GM23248 (cell line): Measurements from ENCODE around the gene METAP1. TPM values are rescaled to one million over a fixed set of nuclear protein-coding genes. Genes with fewer than 3 reads are reported as not detected.

Source experiments
- DNase-seq: peaks from one replicate; pipeline ENCODE4 v3.0.0-alpha.2; 2015
- H2AFZ ChIP-seq: fragments of 200-600 bp; sonication (generic); 2 replicates; pipeline ENCODE4 v1.6.1; 2016; ENCODE audit warnings: antibody characterized with exemption
- H3F3A ChIP-seq: fragments of 200-600 bp; sonication (generic); 2 replicates; pipeline ENCODE4 v1.6.1; 2016; ENCODE audit warnings: mild to moderate bottlenecking, antibody characterized with exemption, mixed run types; ENCODE audit not compliant: insufficient read depth
- H3K27ac ChIP-seq: fragments of 200-600 bp; sonication (generic); 2 replicates; pipeline ENCODE4 v1.5.1; 2016; ENCODE audit warnings: mild to moderate bottlenecking
- H3K27me3 ChIP-seq: fragments of 200-600 bp; sonication (generic); replicated peaks from 2 replicates; pipeline ENCODE4 v1.6.1; 2016; ENCODE audit warnings: mild to moderate bottlenecking; ENCODE audit not compliant: insufficient read depth
- H3K36me3 ChIP-seq: fragments of 200-600 bp; sonication (generic); 2 replicates; pipeline ENCODE4 v1.6.1; 2016; ENCODE audit warnings: low read depth, mild to moderate bottlenecking
- H3K4me1 ChIP-seq: fragments of 200-600 bp; sonication (generic); 2 replicates; pipeline ENCODE4 v1.6.1; 2016; ENCODE audit warnings: mild to moderate bottlenecking; ENCODE audit not compliant: insufficient read depth
- H3K4me2 ChIP-seq: fragments of 200-600 bp; sonication (generic); one replicate; pipeline ENCODE4 v1.6.1; 2016; ENCODE audit warnings: mild to moderate bottlenecking; ENCODE audit not compliant: unreplicated experiment
- H3K4me3 ChIP-seq: fragments of 200-600 bp; sonication (generic); 2 replicates; pipeline ENCODE4 v1.5.1; 2016; ENCODE audit warnings: mild to moderate bottlenecking
- H3K79me2 ChIP-seq: fragments of 200-600 bp; sonication (generic); 2 replicates; pipeline ENCODE4 v1.6.1; 2016; ENCODE audit warnings: mild to moderate bottlenecking; ENCODE audit not compliant: insufficient read depth
- H3K9ac ChIP-seq: fragments of 200-600 bp; sonication (generic); 2 replicates; pipeline ENCODE4 v1.6.1; 2016; ENCODE audit warnings: mild to moderate bottlenecking
- H3K9me2 ChIP-seq: fragments of 200-600 bp; sonication (generic); 2 replicates; pipeline ENCODE4 v1.6.1; 2016; ENCODE audit warnings: mixed run types, mild to moderate bottlenecking, moderate library complexity; ENCODE audit not compliant: insufficient read depth
- H3K9me3 ChIP-seq: fragments of 200-600 bp; sonication (generic); one replicate; pipeline ENCODE4 v1.6.1; 2017; ENCODE audit warnings: low read depth
- H4K20me1 ChIP-seq: fragments of 200-600 bp; sonication (generic); 2 replicates; pipeline ENCODE4 v1.6.0; 2016; ENCODE audit not compliant: insufficient read depth
- EZH2 ChIP-seq: fragments of 200-600 bp; sonication (generic); IDR thresholded peaks from 2 replicates; pipeline ENCODE4 v1.6.1; 2018; ENCODE audit warnings: antibody characterized with exemption, mild to moderate bottlenecking; ENCODE audit not compliant: insufficient read depth, poor library complexity, severe bottlenecking
- EZH2phosphoT487 ChIP-seq: fragments of 200-600 bp; sonication (generic); IDR thresholded peaks from 2 replicates; pipeline ENCODE4 v1.6.1; 2018; ENCODE audit warnings: antibody characterized with exemption, moderate library complexity, mild to moderate bottlenecking, low read depth; ENCODE audit not compliant: insufficient read depth
- WGBS, 2 experiments: methylation state at CpG; one replicate each; pipeline ENCODE4 v1.1.6; 2015 to 2017; ENCODE audit warnings: low lambda C conversion rate in 2 of 2, low coverage in 1 of 2; ENCODE audit errors: missing lambda C conversion rate in 2 of 2; 5-methylcytosine and 5-hydroxymethylcytosine counted together
- in situ Hi-C: fragments of 300-500 bp; cut with MboI; formaldehyde crosslinking; loops from 2 replicates; pipeline ENCODE4 v1.15.0; 2020
- polyA plus RNA-seq: library from polyadenylated mRNA; unstranded; fragments of >200 nt; fragmentation: Nextera tagmentation; extraction: Ambion mirVana; gene quantifications from 2 replicates; pipeline ENCODE4 v1.2.1, GENCODE V29; 2016
- total RNA-seq: library from RNA; depleted of rRNA; stranded (reverse); fragments of >200 nt; shearing (Covaris generic); gene quantifications from 2 replicates; pipeline ENCODE4 v1.2.3, GENCODE V29; 2014

The METAP1 gene
- total and polyA plus RNA-seq, 2 experiments from 2014 or later, result 33.3 to 59.2 TPM

DNA sequence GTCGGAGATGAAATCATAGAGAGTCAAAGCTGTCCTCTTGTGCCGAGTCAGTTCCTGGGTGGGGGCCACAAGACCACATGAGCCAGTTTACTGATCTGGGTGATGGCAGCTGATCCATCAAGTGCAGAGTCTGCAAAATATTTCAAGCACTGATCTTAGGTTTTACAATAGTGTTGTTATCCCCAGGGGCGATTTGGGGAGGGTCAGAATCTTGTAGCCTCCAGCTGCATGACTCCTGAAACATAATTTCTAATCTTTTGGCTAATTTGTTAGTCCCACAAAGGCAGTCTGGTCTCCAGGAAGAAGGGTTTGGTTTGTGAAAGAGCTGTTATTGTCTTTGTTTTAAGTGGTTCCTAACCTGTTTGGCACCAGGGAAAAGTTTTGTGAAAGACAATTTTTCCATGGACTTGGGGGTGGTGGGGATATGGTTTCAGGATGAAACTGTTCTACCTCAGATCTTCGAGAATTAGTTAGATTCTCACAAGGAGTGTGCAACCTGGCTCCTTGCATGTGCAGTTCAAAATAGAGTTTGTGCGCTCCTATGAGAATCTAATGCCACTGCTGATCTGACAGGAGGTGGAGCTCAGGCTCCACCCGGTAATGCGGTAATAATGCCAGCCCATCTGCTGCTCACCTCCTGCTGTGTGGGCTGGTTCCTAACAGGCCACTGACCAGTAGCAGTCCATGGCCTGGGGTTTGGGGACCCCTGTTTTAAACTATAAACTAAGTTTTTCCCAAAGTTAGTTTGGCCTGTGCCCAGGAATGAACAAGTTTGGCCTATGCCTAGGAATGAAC, 29.2 kb downstream of the METAP1 start:
- in situ Hi-C loops, result no loop called here
- peaks cover 25% of the 10 kb centered on the region; the same call in 1 of the 2 replicates for H3F3A ChIP-seq
- H3K4me2 ChIP-seq, result no peak overlapping the region
- H3K9me3 ChIP-seq, result no peaks in the 10 kb centered on the region
- 74 to 77% methylated on average over 7 of the region's 7 CpGs for WGBS, 2 experiments
- H4K20me1 ChIP-seq, result peaks cover 7% of the 10 kb centered on the region
- no peaks in the 10 kb centered on the region; the same call in 1 of the 2 replicates for H3K36me3 ChIP-seq
- no peaks in the 10 kb centered on the region for H3K27me3 ChIP-seq
- TF ChIP-seq EZH2, result no peak
- no peak for TF ChIP-seq EZH2phosphoT487
- H2AFZ ChIP-seq, result no peak overlapping the region
- H3K27ac ChIP-seq, result no peak overlapping the region
- no peak overlapping the region for H3K4me3 ChIP-seq
- no peak overlapping the region for H3K9ac ChIP-seq
- no peaks in the 10 kb centered on the region for H3K9me2 ChIP-seq
- peaks cover 19% of the 10 kb centered on the region for H3K4me1 ChIP-seq
- DNase-seq, result no peak
- H3K79me2 ChIP-seq, result peaks cover 100% of the 10 kb centered on the region

DNA sequence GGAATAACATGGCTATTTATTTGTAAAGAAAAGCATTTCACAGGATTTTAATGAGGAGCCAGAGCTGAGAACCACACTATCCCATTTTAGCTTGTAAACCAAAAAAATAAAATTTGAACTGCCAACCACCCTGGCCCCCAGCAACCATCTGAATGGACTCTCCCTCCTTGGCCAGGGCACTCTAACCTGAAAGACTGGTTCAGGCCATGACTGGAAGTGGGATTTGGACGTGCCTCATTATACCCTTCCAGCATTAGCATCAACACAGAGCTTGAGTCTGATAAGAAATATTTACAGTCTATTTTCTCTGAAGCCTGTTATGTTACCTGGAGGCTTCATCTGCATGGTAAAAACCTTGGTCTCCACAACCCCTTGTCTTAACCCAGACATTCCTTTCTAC, 30.0 kb downstream of the METAP1 start:
- Histone ChIP-seq H3K27me3 (no peaks in the 10 kb centered on the region), H3K27ac (no peak overlapping the region), H3K4me3 (no peak overlapping the region), H3K4me1 (peaks cover 25% of the 10 kb centered on the region), H3K9me2 (no peaks in the 10 kb centered on the region), H3K36me3 (peaks cover 4% of the 10 kb centered on the region; the same call in 1 of the 2 replicates), H3K9ac (no peak overlapping the region), H3K9me3 (no peaks in the 10 kb centered on the region), H4K20me1 (peaks cover 3% of the 10 kb centered on the region; the same call in 1 of the 2 replicates), H2AFZ (no peak overlapping the region), H3K79me2 (peaks cover 100% of the 10 kb centered on the region), H3F3A (peaks cover 27% of the 10 kb centered on the region; the same call in 1 of the 2 replicates), H3K4me2 (no peak overlapping the region)
- TF ChIP-seq EZH2, result no peak
- in situ Hi-C loops, result no loop called here
- no peak for DNase-seq
- 13 to 72% methylated on average over 1 of the region's 1 CpG for WGBS, 2 experiments

DNA sequence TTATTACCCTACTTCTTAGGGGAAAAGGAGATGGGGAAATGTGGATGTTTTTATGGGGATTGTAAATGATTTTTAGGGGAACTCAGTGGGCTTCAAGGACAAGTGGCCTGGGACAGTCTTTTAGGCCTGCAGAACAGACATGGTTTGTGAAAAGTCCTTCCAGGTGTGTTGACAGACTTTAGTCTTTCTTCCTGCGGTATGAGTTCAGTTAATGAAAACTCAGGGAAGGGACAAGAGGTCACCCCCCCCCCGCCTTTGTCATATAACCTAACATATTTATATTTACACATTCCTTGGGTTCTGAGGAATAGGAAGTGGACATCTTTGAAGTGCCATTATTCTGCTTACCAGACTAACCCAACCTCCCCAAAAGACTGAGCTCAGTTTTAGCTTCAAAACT, 31.8 kb downstream of the METAP1 start:
- Histone ChIP-seq H3K9ac (no peak overlapping the region), H3K4me1 (peaks cover 25% of the 10 kb centered on the region), H4K20me1 (peaks cover 3% of the 10 kb centered on the region; the same call in 1 of the 2 replicates), H3K36me3 (peaks cover 4% of the 10 kb centered on the region; the same call in 1 of the 2 replicates), H3K27ac (no peak overlapping the region), H3K4me2 (no peak overlapping the region), H3K9me2 (no peaks in the 10 kb centered on the region), H2AFZ (no peak overlapping the region), H3F3A (peaks cover 27% of the 10 kb centered on the region; the same call in 1 of the 2 replicates), H3K27me3 (no peaks in the 10 kb centered on the region), H3K79me2 (peaks cover 99% of the 10 kb centered on the region), H3K9me3 (no peaks in the 10 kb centered on the region), H3K4me3 (no peak overlapping the region)
- no peak for DNase-seq
- WGBS, 2 experiments, result 68 to 73% methylated on average over 2 of the region's 2 CpGs
- in situ Hi-C loops, result no loop called here
- TF ChIP-seq EZH2phosphoT487 (no peak), EZH2 (no peak)

DNA sequence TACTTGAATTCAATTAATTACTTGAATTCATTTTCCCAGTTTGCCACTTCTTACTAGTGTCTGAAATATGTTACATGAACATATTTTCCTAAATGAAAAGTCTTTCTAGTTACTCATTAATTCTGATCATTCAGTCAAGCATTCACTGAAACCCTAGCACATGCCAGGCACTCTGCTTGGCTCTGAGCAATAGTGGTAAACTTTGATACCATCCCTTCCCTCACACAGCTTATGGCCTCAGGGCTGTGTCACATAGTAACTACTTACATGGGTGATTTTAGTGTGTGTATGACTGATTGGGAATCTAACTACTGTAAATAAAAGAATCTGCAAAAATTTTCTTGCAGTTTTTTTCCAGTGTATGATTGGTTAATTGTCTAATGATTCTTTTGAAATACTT, 32.7 kb downstream of the METAP1 start:
- peaks cover 4% of the 10 kb centered on the region; the same call in 1 of the 2 replicates for H3K36me3 ChIP-seq
- H4K20me1 ChIP-seq, result peaks cover 3% of the 10 kb centered on the region; the same call in 1 of the 2 replicates
- no peaks in the 10 kb centered on the region for H3K27me3 ChIP-seq
- peaks cover 99% of the 10 kb centered on the region for H3K79me2 ChIP-seq
- H3K27ac ChIP-seq, result peak overlapping the region; percentile 28
- H3K9me3 ChIP-seq, result no peaks in the 10 kb centered on the region
- in situ Hi-C loops, result no loop called here
- no peak for TF ChIP-seq EZH2
- no peak for TF ChIP-seq EZH2phosphoT487
- H3K9me2 ChIP-seq, result no peaks in the 10 kb centered on the region
- no peak overlapping the region for H2AFZ ChIP-seq
- no peak overlapping the region for H3K9ac ChIP-seq
- peaks cover 25% of the 10 kb centered on the region for H3K4me1 ChIP-seq
- H3F3A ChIP-seq, result peaks cover 27% of the 10 kb centered on the region; the same call in 1 of the 2 replicates
- DNase-seq, result peak; percentile 54
- H3K4me2 ChIP-seq, result peak overlapping the region; percentile 2
- no peak overlapping the region for H3K4me3 ChIP-seq
